NCI-H82 (cell line): ENCODE measurements around the gene ELAVL3.
"Not testable (repeated sequence)": the region's sequence is repeated elsewhere in the genome, so short reads cannot be mapped to it uniquely, and the experiment has no call there.

Source experiments
- DNase-seq: peaks from one replicate; lab custom pipeline; 2025; lab: John Stamatoyannopoulos, UW

Gene ELAVL3

DNA sequence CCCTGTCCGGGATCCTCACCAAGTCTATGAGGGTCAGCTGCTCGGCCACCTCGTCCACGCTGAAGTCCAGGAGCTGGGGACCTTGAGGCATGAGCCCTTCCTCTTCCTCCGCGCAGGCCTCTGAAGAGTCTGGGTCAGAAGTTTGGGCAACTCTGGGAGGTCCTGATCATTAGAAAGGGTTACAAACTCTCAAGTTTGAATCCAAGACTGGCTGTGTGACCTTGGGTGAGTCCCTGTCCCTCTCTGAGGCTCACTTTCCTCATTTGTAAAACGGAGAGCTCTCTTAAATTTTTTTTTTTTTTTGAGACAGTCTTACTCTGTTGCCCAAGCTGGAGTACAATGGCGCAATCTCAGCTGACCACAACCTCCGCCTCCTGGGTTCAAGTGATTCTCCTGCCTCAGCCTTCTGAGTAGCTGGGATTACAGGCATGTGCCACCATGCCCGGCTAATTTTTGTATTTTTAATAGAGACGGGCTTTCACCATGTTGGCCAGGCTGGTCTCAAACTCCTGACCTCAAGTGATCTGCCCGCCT, 74.1 kb downstream of the ELAVL3 start:
- DNase-seq: not testable (repeated sequence)

DNA sequence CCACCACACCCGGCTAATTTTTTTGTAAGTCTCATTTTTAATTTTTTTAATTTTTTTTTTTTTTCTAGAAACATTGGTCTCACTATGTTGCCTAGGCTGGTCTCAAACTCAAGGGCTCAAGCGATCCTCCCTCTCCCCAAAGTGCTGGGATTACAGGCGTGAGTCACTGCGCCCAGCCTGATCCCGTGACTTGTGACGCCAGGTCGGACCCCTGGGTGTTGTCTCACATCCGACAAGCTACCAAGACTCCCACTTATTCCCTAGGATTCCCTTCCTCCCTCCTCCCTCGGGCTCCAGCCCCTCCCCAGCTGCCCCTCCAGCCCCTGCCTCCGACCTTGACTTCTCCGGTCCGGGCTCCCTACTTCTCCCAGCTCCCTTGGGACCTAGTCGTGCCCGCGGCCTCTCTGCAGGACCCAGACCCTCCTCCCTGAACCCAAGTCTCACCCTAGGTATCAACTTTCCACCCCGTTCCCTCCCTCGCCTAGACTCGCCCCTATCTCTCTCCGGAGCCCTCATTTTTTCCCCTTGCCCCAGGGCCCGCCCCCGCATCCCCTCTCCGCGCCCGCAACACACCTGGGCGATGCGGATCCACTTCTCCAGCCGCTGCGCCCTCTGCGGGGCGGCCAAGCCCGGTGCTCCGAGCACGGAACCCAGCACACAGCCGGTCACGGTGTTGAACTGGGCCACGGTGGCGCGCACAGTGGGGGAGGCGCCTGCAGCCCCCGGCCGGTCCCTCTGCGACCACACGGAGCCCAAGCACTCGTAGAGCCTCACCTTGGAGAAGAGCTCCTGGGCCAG, 74.8 kb downstream of the ELAVL3 start:
- no peak for DNase-seq

DNA sequence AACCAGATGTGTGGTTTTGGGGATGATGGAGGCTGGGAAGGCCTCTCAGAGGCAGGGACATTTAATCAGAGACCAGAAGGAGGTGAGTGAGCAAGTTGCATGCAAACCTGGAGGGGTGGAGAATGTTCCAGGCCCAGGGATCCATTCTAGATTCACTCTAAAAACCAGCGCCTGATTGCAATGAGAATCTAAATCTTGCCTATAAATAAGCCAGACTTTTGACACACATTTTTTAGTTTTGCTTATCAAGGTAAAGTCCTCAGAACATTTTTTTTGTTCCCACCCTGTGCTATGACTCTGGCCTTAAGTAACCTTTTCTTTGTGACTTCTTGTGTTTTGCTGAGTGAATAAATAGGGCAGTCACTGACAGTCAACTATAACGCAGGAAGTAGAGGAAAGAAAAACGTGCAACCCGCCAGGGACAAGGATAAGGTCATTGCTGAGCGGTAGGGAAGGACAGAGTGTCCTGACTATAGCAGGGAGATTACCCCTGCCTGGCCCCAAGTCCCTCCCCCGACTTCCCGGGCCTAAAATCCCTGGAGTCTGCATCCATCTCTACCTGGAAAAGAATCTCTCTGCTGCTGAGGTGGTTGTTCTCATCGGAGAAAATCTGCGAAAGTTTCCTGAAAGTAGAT, 76.1 kb downstream of the ELAVL3 start:
- DNase-seq: no peak

DNA sequence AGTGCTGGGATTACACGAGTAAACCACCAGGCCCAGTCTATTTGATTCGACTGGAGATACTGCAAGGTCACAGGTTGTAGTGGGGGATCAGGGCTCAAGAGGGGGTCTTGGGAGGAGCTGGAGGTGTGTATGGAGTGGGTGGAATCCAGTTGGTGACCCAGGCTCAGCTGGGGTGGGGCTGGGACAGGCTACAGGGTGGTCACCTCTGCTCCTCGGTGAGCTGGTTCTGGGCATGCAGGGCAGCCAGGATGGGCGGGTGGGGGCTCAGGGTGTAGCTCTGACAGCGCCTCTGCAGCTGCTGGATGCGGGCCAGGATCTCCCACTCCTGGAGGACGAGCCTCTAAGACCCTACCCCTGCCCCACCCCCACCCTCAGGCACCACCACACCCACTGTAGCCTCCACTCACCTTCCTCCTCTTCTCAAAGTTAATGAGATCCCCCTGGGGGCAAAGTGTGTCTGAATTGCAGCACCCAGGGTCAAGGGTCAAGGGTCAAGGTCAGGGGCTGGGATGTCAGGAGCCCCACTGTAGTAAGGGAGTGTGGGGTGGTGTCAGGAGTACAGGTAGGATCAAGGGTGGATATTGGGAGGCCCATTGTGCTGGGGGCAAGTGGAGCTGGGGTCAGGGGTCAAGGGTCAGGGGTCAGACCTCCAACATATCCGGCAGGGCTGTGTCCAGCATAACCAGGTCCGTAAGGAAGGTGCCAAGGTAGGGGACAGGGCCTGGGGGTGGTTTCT, 78.9 kb downstream of the ELAVL3 start:
- DNase-seq: no peak
